IMR-90 (cell line): Measurements from ENCODE around the gene ST3GAL3. TPM values are rescaled to one million over a fixed set of nuclear protein-coding genes. Genes with fewer than 3 reads are reported as not detected.

Experiments
- ATAC-seq: fragments of 200-7000 bp; cut with Tn5 transposase; 2 replicates; pipeline ENCODE4 v1.9.1; 2020; ENCODE audit warnings: low read depth, mild to moderate bottlenecking, moderate library complexity
- BruUV-seq: library from RNA; stranded (reverse); fragments of 400-500 nt; replicated peaks from 2 replicates; lab custom pipeline; 2021; lab: Mats Ljungman, UMichigan
- CTCF ChIA-PET: fragments of 300-600 bp; formaldehyde crosslinking; extraction: SDS; loops from one replicate; lab custom pipeline; 2021; ENCODE audit warnings: antibody characterized with exemption; lab: Yijun Ruan, JAX
- POLR2A ChIA-PET: fragments of 300-600 bp; sonication (Branson Sonifier 250); formaldehyde crosslinking; loops from one replicate; lab custom pipeline; 2022; ENCODE audit warnings: antibody characterized with exemption; ENCODE audit not compliant: unreplicated experiment; lab: Charles Lee
- DNase-seq: peaks from one replicate; pipeline ENCODE4 v3.0.0; 2013
- H2AFZ ChIP-seq: replicated peaks from 2 replicates; pipeline ENCODE3; 2013; ENCODE audit warnings: low read length, mild to moderate bottlenecking; ENCODE audit not compliant: poor library complexity
- H2AK5ac ChIP-seq: 2 replicates; pipeline ENCODE4 v1.6.1; 2013; ENCODE audit warnings: low read depth, low read length, inconsistent platforms
- H2AK9ac ChIP-seq: replicated peaks from 2 replicates; pipeline ENCODE3; 2013; ENCODE audit warnings: mild to moderate bottlenecking, low read depth, low read length, moderate library complexity; ENCODE audit not compliant: poor library complexity
- H2BK120ac ChIP-seq: 2 replicates; pipeline ENCODE4 v1.6.1; 2013; ENCODE audit warnings: low read depth, low read length, inconsistent platforms
- H2BK15ac ChIP-seq: 3 replicates; pipeline ENCODE4 v1.6.1; 2013; ENCODE audit warnings: low read depth, low read length, inconsistent platforms
- H2BK20ac ChIP-seq: 2 replicates; pipeline ENCODE4 v1.6.1; 2013; ENCODE audit warnings: low read depth, mild to moderate bottlenecking, inconsistent platforms, low read length, moderate library complexity
- H2BK5ac ChIP-seq: 2 replicates; pipeline ENCODE4 v1.6.1; 2013; ENCODE audit warnings: mild to moderate bottlenecking, low read depth, low read length, inconsistent platforms; ENCODE audit not compliant: poor library complexity, severe bottlenecking
- H3K14ac ChIP-seq: replicated peaks from 2 replicates; pipeline ENCODE4 v1.6.1; 2013; ENCODE audit warnings: low read depth, low read length, inconsistent platforms
- H3K18ac ChIP-seq: 2 replicates; pipeline ENCODE4 v1.6.1; 2013; ENCODE audit warnings: low read depth, low read length, control low read depth
- H3K23ac ChIP-seq: 2 replicates; pipeline ENCODE4 v1.6.1; 2013; ENCODE audit warnings: low read depth, low read length, inconsistent platforms
- H3K27ac ChIP-seq: 2 replicates; pipeline ENCODE4 v1.5.1; 2013; ENCODE audit warnings: mild to moderate bottlenecking, control low read depth, low read length; ENCODE audit not compliant: insufficient read depth
- H3K27me3 ChIP-seq: 2 replicates; pipeline ENCODE4 v1.6.1; 2013; ENCODE audit warnings: low read length; ENCODE audit not compliant: control insufficient read depth, insufficient read depth
- H3K36me3 ChIP-seq: 2 replicates; pipeline ENCODE4 v1.6.1; 2013; ENCODE audit warnings: low read length, mixed read lengths; ENCODE audit not compliant: control insufficient read depth, insufficient read depth
- H3K4ac ChIP-seq: 2 replicates; pipeline ENCODE4 v1.6.1; 2013; ENCODE audit warnings: low read depth, low read length, inconsistent platforms
- H3K4me1 ChIP-seq: 2 replicates; pipeline ENCODE4 v1.6.1; 2013; ENCODE audit warnings: low read length, mixed read lengths; ENCODE audit not compliant: control insufficient read depth, insufficient read depth
- H3K4me2 ChIP-seq: 2 replicates; pipeline ENCODE4 v1.6.1; 2013; ENCODE audit warnings: low read depth, mild to moderate bottlenecking, control low read depth, low read length, moderate library complexity
- H3K4me3 ChIP-seq: 2 replicates; pipeline ENCODE4 v1.5.1; 2013; ENCODE audit warnings: low read depth, mild to moderate bottlenecking, control low read depth, low read length, moderate library complexity; ENCODE audit not compliant: insufficient read depth
- H3K56ac ChIP-seq: 2 replicates; pipeline ENCODE4 v1.6.1; 2013; ENCODE audit warnings: low read length, inconsistent platforms; ENCODE audit not compliant: insufficient read depth; ENCODE audit errors: extremely low read depth
- H3K79me1 ChIP-seq, 2 experiments: 2 replicates each; pipeline ENCODE4 v1.6.1; 2013; ENCODE audit warnings: low read length in 2 of 2, inconsistent platforms in 1 of 2, low read depth in 1 of 2
- H3K9ac ChIP-seq: 2 replicates; pipeline ENCODE4 v1.6.1; 2013; ENCODE audit warnings: low read depth, low read length, control low read depth
- H3K9me1 ChIP-seq: 2 replicates; pipeline ENCODE4 v1.6.1; 2013; ENCODE audit warnings: low read length, inconsistent platforms; ENCODE audit not compliant: insufficient read depth
- H3K9me3 ChIP-seq: 2 replicates; pipeline ENCODE4 v1.6.1; 2013; ENCODE audit warnings: low read length; ENCODE audit not compliant: control insufficient read depth, insufficient read depth
- H4K20me1 ChIP-seq: 2 replicates; pipeline ENCODE4 v1.6.1; 2013; ENCODE audit warnings: low read length, inconsistent platforms; ENCODE audit not compliant: insufficient read depth
- H4K5ac ChIP-seq: 2 replicates; pipeline ENCODE4 v1.6.1; 2013; ENCODE audit warnings: mild to moderate bottlenecking, low read depth, low read length, control low read depth
- H4K8ac ChIP-seq, 2 experiments: 2 replicates each; pipeline ENCODE4 v1.6.1; 2013; ENCODE audit warnings: low read depth in 2 of 2, low read length in 2 of 2, control low read depth in 1 of 2, inconsistent platforms in 1 of 2
- H4K91ac ChIP-seq: 2 replicates; pipeline ENCODE4 v1.6.1; 2013; ENCODE audit warnings: low read depth, low read length, inconsistent platforms; ENCODE audit not compliant: insufficient read depth
- BHLHE40 ChIP-seq: fragments of 150-350 bp; IDR thresholded peaks from 2 replicates; pipeline ENCODE4 v1.6.1; 2016; ENCODE audit warnings: mild to moderate bottlenecking, low read depth, low read length
- CEBPB ChIP-seq: IDR thresholded peaks from 2 replicates; pipeline ENCODE4 v1.6.1; 2012; ENCODE audit warnings: low read depth, low read length, improper control_type of control experiment
- FOS ChIP-seq: fragments of 150-350 bp; IDR thresholded peaks from 2 replicates; pipeline ENCODE4 v1.6.1; 2016; ENCODE audit warnings: low read depth, low read length
- MAZ ChIP-seq: IDR thresholded peaks from 2 replicates; pipeline ENCODE4 v1.6.1; 2012; ENCODE audit warnings: low read depth, mild to moderate bottlenecking, low read length, improper control_type of control experiment, moderate library complexity, borderline replicate concordance
- NFE2L2 ChIP-seq: fragments of 150-350 bp; IDR thresholded peaks from 2 replicates; pipeline ENCODE4 v1.6.1; 2016; ENCODE audit warnings: low read depth, mild to moderate bottlenecking, low read length
- POLR2A ChIP-seq: IDR thresholded peaks from 2 replicates; pipeline ENCODE4 v1.6.1; 2012; ENCODE audit warnings: mild to moderate bottlenecking, low read depth, low read length
- RAD21 ChIP-seq: IDR thresholded peaks from 2 replicates; pipeline ENCODE4 v1.6.1; 2012; ENCODE audit warnings: low read length, improper control_type of control experiment
- RFX5 ChIP-seq: IDR thresholded peaks from 2 replicates; pipeline ENCODE4 v1.8.0; 2012; ENCODE audit warnings: low read depth, mild to moderate bottlenecking, low read length, moderate library complexity
- WGBS, 2 experiments: methylation state at CpG; one replicate each; pipeline versions ENCODE4 v1.1.5 to v1.1.7; 2013; ENCODE audit warnings: missing lambda C conversion rate in 2 of 2; ENCODE audit not compliant: insufficient read length in 1 of 2; ENCODE audit errors: extremely low coverage in 2 of 2; 5-methylcytosine and 5-hydroxymethylcytosine counted together
- dilution Hi-C: fragments of 300-500 bp; cut with HindIII; formaldehyde crosslinking; loops from one replicate; pipeline ENCODE4 v1.14.3; 2018; ENCODE audit warnings: low sequenced_read_pairs; ENCODE audit not compliant: unreplicated experiment
- in situ Hi-C: fragments of 300-500 bp; cut with MboI; formaldehyde crosslinking; loops from 3 replicates; pipeline ENCODE4 v1.14.3; 2019; ENCODE audit warnings: low sequenced_read_pairs, inconsistent platforms, mixed read lengths
- intact Hi-C: fragments of 100-400 bp; cut with micrococcal nuclease; formaldehyde crosslinking; loops from 2 replicates; pipeline ENCODE4 v1.10.0; 2022
- polyA plus RNA-seq, 3 experiments: library from polyadenylated mRNA; depleted of rRNA; stranded (reverse); fragments of >200 nt; gene quantifications; 2 replicates each; pipeline ENCODE4 v1.2.3, GENCODE V29; 2012; ENCODE audit warnings: low replicate concordance in 1 of 3
- total RNA-seq: library from RNA; depleted of rRNA; stranded (reverse); fragments of >200 nt; gene quantifications from 2 replicates; pipeline ENCODE4 v1.2.3, GENCODE V29; 2012
- TF ChIP-seq, protein P1 (sequence below): fragments of 150-350 bp; IDR thresholded peaks from 2 replicates; pipeline ENCODE4 v1.6.1; 2017; ENCODE audit warnings: mild to moderate bottlenecking, antibody characterized with exemption, low read length, low read depth
- TF ChIP-seq, protein P2 (sequence below): fragments of 150-350 bp; IDR thresholded peaks from 2 replicates; pipeline ENCODE4 v1.6.1; 2016; ENCODE audit warnings: low read depth, mild to moderate bottlenecking, low read length, moderate library complexity, borderline replicate concordance

Gene ST3GAL3
- total and polyA plus RNA-seq, 2 of the 4 experiments (the other 2 are of a cell fraction): 12.0 to 14.8 TPM

- no peak for TF ChIP-seq NFE2L2
- TF ChIP-seq, protein P1, sequence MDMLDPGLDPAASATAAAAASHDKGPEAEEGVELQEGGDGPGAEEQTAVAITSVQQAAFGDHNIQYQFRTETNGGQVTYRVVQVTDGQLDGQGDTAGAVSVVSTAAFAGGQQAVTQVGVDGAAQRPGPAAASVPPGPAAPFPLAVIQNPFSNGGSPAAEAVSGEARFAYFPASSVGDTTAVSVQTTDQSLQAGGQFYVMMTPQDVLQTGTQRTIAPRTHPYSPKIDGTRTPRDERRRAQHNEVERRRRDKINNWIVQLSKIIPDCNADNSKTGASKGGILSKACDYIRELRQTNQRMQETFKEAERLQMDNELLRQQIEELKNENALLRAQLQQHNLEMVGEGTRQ: no peak
- TF ChIP-seq BHLHE40: no peak
- no peak for TF ChIP-seq RFX5
- TF ChIP-seq POLR2A: no peak
- TF ChIP-seq FOS: no peak
- no peak for TF ChIP-seq CEBPB
- TF ChIP-seq MAZ: no peak
- TF ChIP-seq RAD21: no peak
- TF ChIP-seq, protein P2, sequence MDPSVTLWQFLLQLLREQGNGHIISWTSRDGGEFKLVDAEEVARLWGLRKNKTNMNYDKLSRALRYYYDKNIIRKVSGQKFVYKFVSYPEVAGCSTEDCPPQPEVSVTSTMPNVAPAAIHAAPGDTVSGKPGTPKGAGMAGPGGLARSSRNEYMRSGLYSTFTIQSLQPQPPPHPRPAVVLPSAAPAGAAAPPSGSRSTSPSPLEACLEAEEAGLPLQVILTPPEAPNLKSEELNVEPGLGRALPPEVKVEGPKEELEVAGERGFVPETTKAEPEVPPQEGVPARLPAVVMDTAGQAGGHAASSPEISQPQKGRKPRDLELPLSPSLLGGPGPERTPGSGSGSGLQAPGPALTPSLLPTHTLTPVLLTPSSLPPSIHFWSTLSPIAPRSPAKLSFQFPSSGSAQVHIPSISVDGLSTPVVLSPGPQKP: no peak
- H2AK5ac ChIP-seq: no peak overlapping the region
- H3K9me3 ChIP-seq: no peaks in the 10 kb centered on the region
- H4K91ac ChIP-seq: no peak overlapping the region
- no peak overlapping the region for H3K14ac ChIP-seq
- H3K9ac ChIP-seq: no peak overlapping the region
- WGBS, 2 experiments: no CpG with 5 or more reads among the region's 2 CpGs
- peaks cover 3% of the 10 kb centered on the region; the same call in 1 of the 2 replicates for H3K36me3 ChIP-seq
- H3K56ac ChIP-seq: no peak overlapping the region
- no peak overlapping the region for H3K27ac ChIP-seq
- H3K4me2 ChIP-seq: no peak overlapping the region
- no TSS peak for BruUV-seq
- ChIA-PET CTCF (no interaction called here), POLR2A (no interaction called here)
- peaks cover 7% of the 10 kb centered on the region for H3K4me1 ChIP-seq
- H3K27me3 ChIP-seq: no peaks in the 10 kb centered on the region
- in situ Hi-C loops: no loop called here
- peaks cover 16 to 61% of the 10 kb centered on the region in 2 experiments; a peak in 3 of 4 replicates for H3K79me1 ChIP-seq
- no peak overlapping the region for H3K18ac ChIP-seq
- dilution Hi-C loops: no loop called here
- peaks cover 4% of the 10 kb centered on the region for H3K9me1 ChIP-seq
- H2AFZ ChIP-seq: no peak overlapping the region
- no peak for ATAC-seq
- H2BK120ac ChIP-seq: no peak overlapping the region
- DNase-seq: no peak
- no peak overlapping the region for H2AK9ac ChIP-seq
- no peak overlapping the region for H2BK20ac ChIP-seq
- no peak overlapping the region for H4K5ac ChIP-seq
- intact Hi-C loops: no loop called here
- no peak overlapping the region for H2BK15ac ChIP-seq
- no peak overlapping the region for H3K23ac ChIP-seq
- H4K20me1 ChIP-seq: peaks cover 5% of the 10 kb centered on the region; the same call in 1 of the 2 replicates
- H3K4me3 ChIP-seq: no peak overlapping the region
- no peak overlapping the region for H4K8ac ChIP-seq
- H2BK5ac ChIP-seq: no peak overlapping the region
- H3K4ac ChIP-seq: no peak overlapping the region
Observed at GRCh38 chr1:43791243-43791642, 83.9 kb downstream of the ST3GAL3 start.
